BE2C (cell line): ENCODE data around the gene RHOB.

Experiments used
- DNase-seq: peaks from one replicate; pipeline ENCODE4 v3.0.0-alpha.2; 2020
- H3K27me3 ChIP-seq: fragments of 250-450 bp; sonication (Bioruptor Pico); 2 replicates; pipeline ENCODE4 v1.5.1; 2020; ENCODE audit warnings: mild to moderate bottlenecking
- H3K36me3 ChIP-seq: fragments of 250-450 bp; sonication (Bioruptor Pico); 2 replicates; pipeline ENCODE4 v1.5.1; 2020; ENCODE audit warnings: mild to moderate bottlenecking
- H3K4me1 ChIP-seq: fragments of 250-450 bp; sonication (Bioruptor Pico); 2 replicates; pipeline ENCODE4 v1.5.1; 2020
- H3K4me3 ChIP-seq: 2 replicates; pipeline ENCODE4 v1.5.1; 2011; ENCODE audit warnings: low read depth, low read length
- H3K9me3 ChIP-seq: fragments of 250-450 bp; sonication (Bioruptor Pico); 2 replicates; pipeline ENCODE4 v1.5.1; 2020
- TF ChIP-seq, protein P1 (sequence below): IDR thresholded peaks from 2 replicates; pipeline ENCODE4 v1.5.1; 2012; ENCODE audit warnings: mild to moderate bottlenecking, low read depth, low read length

Gene RHOB

DNA sequence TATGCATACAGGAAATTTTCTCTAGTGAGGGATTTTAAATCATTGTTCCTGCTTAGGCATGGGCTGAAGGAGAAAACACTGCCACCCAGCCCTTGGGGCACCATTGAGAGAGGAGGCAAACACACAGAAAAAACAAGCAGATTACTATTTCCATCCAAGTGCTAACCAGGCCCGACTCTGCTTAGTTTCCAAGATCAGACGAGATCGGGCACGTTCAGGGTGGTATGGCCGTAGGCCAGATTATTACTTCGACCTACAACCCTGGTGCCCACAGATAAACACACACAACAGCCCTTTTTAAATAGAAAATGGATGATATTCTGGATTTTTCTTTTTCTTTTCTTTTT, 45.4 kb upstream of the RHOB start:
- no peak overlapping the region for H3K4me3 ChIP-seq
- TF ChIP-seq, protein P1, sequence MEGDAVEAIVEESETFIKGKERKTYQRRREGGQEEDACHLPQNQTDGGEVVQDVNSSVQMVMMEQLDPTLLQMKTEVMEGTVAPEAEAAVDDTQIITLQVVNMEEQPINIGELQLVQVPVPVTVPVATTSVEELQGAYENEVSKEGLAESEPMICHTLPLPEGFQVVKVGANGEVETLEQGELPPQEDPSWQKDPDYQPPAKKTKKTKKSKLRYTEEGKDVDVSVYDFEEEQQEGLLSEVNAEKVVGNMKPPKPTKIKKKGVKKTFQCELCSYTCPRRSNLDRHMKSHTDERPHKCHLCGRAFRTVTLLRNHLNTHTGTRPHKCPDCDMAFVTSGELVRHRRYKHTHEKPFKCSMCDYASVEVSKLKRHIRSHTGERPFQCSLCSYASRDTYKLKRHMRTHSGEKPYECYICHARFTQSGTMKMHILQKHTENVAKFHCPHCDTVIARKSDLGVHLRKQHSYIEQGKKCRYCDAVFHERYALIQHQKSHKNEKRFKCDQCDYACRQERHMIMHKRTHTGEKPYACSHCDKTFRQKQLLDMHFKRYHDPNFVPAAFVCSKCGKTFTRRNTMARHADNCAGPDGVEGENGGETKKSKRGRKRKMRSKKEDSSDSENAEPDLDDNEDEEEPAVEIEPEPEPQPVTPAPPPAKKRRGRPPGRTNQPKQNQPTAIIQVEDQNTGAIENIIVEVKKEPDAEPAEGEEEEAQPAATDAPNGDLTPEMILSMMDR: no peak
- no peaks in the 10 kb centered on the region for H3K9me3 ChIP-seq
- no peaks in the 10 kb centered on the region for H3K36me3 ChIP-seq
- no peaks in the 10 kb centered on the region for H3K4me1 ChIP-seq
- no peaks in the 10 kb centered on the region for H3K27me3 ChIP-seq
- DNase-seq: no peak

DNA sequence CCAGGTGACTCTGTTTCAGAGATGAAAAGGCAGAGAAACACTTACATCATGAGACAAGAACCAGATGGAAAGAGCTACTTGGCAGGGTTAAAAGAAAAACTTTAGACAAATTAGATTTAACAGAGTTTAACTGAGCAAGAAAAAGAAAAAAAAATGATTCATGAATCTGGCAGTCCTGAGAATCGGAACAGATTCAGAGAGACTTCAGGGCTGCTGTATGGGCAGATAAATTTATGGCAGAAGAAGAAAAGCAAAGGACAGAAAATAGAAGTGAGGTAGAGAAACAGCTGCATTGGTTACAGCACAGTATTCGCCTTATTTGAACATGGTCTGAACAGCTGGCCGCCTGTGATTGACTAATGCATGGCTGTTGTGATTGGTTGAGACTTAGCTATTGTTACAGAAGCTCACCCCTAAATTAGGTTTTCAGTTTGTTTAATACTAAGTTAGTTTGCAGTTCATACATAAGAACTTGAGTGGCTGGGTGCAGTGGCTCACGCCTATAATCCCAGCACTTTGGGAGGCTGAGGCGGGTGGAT, 43.0 kb upstream of the RHOB start:
- H3K27me3 ChIP-seq: no peaks in the 10 kb centered on the region
- H3K4me3 ChIP-seq: no peak overlapping the region
- no peaks in the 10 kb centered on the region for H3K9me3 ChIP-seq
- H3K36me3 ChIP-seq: no peaks in the 10 kb centered on the region
- no peak for DNase-seq
- TF ChIP-seq, protein P1: no peak
- H3K4me1 ChIP-seq: no peaks in the 10 kb centered on the region

DNA sequence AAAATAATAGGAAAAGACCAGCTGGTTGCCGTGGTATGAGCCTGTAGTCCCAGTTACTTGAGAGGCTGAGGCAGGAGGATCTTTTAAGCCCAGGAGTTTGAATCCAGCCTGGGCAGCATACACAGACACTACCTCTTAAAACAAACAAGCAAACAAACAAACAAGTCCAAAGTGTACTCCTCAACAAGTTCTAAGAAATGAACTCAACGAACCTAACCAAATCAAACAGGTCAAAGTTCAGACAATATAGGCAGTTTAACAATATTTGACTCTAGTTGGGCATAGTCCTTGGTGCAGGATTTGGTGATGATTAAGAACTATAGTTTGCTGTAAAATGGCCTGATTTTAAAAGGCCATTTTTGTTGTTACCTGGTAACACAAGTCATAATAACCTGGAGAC, 41.9 kb upstream of the RHOB start:
- H3K36me3 ChIP-seq: no peaks in the 10 kb centered on the region
- no peaks in the 10 kb centered on the region for H3K4me1 ChIP-seq
- H3K9me3 ChIP-seq: no peaks in the 10 kb centered on the region
- no peak overlapping the region for H3K4me3 ChIP-seq
- TF ChIP-seq, protein P1: no peak
- no peaks in the 10 kb centered on the region for H3K27me3 ChIP-seq
- DNase-seq: no peak

DNA sequence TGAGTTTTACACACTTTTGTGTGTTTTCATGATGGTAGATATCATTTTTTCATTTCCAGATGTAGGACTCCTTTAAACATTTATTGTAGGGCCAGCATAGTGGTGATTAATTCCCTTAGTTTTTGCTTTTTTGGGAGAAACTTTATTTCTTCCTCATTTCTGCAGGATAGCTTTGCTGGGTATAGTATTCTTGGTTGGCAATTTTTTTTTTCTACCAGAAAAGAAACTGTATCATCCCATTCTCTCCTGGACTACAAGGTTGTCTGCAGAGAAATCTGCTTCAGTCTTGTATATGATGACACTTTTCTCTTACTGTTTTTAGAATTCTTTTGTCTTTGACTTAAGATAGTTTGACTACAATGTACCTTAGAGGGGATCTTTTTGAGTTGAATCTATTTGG, 37.8 kb upstream of the RHOB start:
- H3K9me3 ChIP-seq: no peaks in the 10 kb centered on the region
- no peak overlapping the region for H3K4me3 ChIP-seq
- no peaks in the 10 kb centered on the region for H3K36me3 ChIP-seq
- H3K27me3 ChIP-seq: no peaks in the 10 kb centered on the region
- TF ChIP-seq, protein P1: no peak
- no peaks in the 10 kb centered on the region for H3K4me1 ChIP-seq
- DNase-seq: no peak

DNA sequence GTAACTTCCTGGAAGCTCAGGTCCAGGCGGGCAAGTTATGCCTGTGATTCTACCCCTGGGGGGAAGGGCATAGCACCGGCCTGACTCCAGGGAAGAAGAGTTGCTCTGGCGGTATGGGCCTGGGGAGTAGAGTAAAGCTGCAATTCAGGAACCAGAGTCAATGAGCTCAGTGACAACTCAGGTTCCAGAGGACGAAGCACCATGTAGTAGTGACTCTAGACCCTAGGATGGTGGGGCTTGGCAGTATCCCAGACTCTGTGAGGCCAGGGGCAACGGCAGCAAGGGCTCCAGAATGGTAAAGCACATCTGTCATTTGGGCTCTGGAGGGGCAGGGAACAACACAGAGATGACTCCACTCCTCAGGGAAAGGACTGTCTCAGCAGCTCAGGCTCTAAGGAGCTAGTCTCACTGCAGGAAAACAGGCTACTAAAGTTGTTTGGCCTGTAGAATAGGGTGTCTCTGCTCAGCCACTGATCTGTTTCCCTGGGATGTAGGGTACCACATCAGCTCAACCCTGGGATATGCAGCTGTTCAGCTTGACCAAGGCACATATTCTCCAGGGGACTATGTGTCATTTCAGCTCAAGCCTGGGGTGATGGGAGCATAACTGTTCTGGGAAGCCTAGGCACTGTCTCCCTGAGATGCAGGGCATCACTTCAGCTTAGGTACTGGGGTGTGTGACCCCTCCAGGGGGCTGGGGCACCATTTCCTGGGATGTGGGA, 36.2 kb upstream of the RHOB start:
- H3K4me1 ChIP-seq: peaks cover 4% of the 10 kb centered on the region
- no peak overlapping the region for H3K4me3 ChIP-seq
- H3K36me3 ChIP-seq: no peaks in the 10 kb centered on the region
- H3K27me3 ChIP-seq: no peaks in the 10 kb centered on the region
- no peak for DNase-seq
- H3K9me3 ChIP-seq: no peaks in the 10 kb centered on the region
- TF ChIP-seq, protein P1: no peak

DNA sequence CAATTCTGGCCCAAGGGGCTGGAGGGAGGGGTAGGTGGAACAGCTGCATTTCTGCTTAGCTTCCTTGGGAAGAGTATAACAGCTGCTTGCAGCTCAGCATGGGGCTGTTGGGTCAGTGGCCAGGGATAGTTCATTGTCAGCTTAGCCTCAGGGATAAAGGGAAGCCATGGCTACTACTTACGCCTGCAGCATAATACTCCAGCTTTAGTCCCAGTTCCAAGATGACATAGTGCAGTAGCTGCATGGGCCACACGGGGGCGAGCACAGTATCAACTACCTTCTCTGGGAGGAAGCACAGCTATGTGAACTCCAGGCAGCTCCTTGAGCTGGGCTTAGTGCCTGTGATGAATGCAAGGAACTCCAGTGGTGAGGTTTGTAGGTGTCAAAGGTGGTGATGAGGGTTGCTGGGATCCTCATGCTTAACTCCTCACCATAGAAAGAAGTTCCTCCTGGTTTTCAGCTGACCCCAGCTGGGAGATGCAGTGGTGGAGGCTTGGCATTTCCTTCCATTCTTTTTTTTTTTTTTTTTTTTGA, 35.4 kb upstream of the RHOB start:
- Histone ChIP-seq H3K36me3 (no peaks in the 10 kb centered on the region), H3K4me1 (peaks cover 6% of the 10 kb centered on the region), H3K9me3 (no peaks in the 10 kb centered on the region), H3K4me3 (no peak overlapping the region), H3K27me3 (no peaks in the 10 kb centered on the region)
- DNase-seq: peak; percentile 83
- TF ChIP-seq, protein P1: peak; percentile 85
